Esophagus muscularis mucosa (tissue), 4 donors: ENCODE data around the gene PDGFRB.
A peak's percentile ranks its signal among the peaks of the same experiment; 100 is the strongest.

Experiments
- CTCF ChIP-seq, 3 experiments: fragments of 200-600 bp in 2 of 3; fragments of 450-650 bp in 1 of 3; sonication (generic) in 2 of 3; IDR thresholded peaks; one replicate each; pipeline ENCODE4 v1.5.1; 2017 to 2019; ENCODE audit warnings: antibody characterized with exemption in 3 of 3, mild to moderate bottlenecking in 2 of 3, moderate library complexity in 1 of 3
- EP300 ChIP-seq: sonication (generic); formaldehyde crosslinking; IDR thresholded peaks from one replicate; pipeline ENCODE4 v1.6.1; 2017; ENCODE audit warnings: antibody characterized with exemption
- POLR2A ChIP-seq: fragments of 450-650 bp; IDR thresholded peaks from one replicate; pipeline ENCODE4 v1.6.1; 2017; ENCODE audit warnings: antibody characterized with exemption, moderate library complexity, mild to moderate bottlenecking, low read depth

- TF ChIP-seq CTCF (IDR thresholded peaks at IDR 0.05) (peak in 1 of 3 experiments; percentile 13), POLR2A (no peak), EP300 (no peak)
Observed at GRCh38 chr5:150163547-150164059, 8.0 kb upstream of the PDGFRB start.
